C4-2B (cell line): ENCODE measurements around the gene BORCS6.

Experiments
- CTCF ChIP-seq: fragments of 450-650 bp; conservative IDR thresholded peaks from 2 replicates; pipeline ENCODE4 v1.5.1; 2017; ENCODE audit warnings: mild to moderate bottlenecking
- ZFX ChIP-seq: fragments of 450-650 bp; IDR thresholded peaks from 2 replicates; pipeline ENCODE4 v1.6.1; 2017

GRCh38 chr17:8192070-8192815 lies 2.3 kb upstream of the BORCS6 start:
- TF ChIP-seq CTCF: no peak
- no peak for TF ChIP-seq ZFX
